ENCODE data around the gene GRIK1.

Gene GRIK1

DNA sequence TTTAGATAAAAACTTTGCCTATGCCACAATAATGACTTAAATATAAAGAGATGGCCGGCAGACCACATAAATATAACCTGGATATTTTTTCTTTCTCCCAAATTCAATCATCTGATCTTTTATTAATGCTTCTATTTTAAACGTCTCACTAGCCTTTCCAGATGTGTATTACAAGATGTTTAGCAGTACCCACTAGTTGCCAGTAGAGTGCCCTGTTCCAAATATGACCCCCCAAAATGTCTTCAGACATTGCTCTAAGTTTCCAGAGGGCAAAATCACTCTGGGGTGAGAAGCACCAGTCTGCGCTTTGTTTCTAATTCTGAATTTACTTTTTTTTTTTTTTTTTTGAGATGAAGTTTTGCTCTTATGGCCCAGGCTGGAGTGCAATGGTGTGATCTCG lies 268.1 kb downstream of the GRIK1 start:
- no peak for DNase-seq (ENCODE audit: low read depth)

- DNase-seq (ENCODE audit: low read depth), result no peak
Measured at GRCh38 chr21:29670228-29670627, 269.6 kb downstream of the GRIK1 start.

GRCh38 chr21:29669416-29669815 lies 270.4 kb downstream of the GRIK1 start:
- DNase-seq (ENCODE audit: low read depth), result no peak

- DNase-seq (ENCODE audit: low read depth), result no peak
Measured at GRCh38 chr21:29667651-29668050, 272.1 kb downstream of the GRIK1 start.

DNA sequence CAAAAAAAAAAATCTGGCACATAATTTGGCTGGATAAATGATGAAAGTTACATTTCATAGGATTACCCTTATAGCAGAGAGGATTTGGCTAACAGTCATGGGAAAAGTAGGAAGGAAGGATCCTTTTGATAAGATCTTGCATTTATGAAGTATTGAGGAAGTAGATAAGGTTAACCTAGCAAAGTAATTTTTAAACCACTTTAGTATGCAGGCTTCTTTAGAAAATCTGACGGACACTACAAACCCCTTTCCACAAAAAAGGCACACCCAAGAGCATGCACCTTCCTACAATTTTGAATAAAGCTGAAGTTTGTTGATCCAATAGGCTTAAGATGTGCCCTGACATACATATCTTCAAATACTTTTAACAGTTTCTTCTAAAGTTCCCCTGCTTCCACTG lies 275.2 kb downstream of the GRIK1 start:
- no peak for DNase-seq (ENCODE audit: low read depth)

GRCh38 chr21:29661672-29662442 lies 277.9 kb downstream of the GRIK1 start:
- no peak for DNase-seq (ENCODE audit: low read depth)

- no peak for DNase-seq (ENCODE audit: low read depth)
Measured at GRCh38 chr21:29660047-29660720, 279.6 kb downstream of the GRIK1 start.

- DNase-seq (ENCODE audit: low read depth), result no peak
Measured at GRCh38 chr21:29658934-29659203, 280.9 kb downstream of the GRIK1 start.

GRCh38 chr21:29658177-29658933 lies 281.4 kb downstream of the GRIK1 start:
- no peak for DNase-seq (ENCODE audit: low read depth)

DNA sequence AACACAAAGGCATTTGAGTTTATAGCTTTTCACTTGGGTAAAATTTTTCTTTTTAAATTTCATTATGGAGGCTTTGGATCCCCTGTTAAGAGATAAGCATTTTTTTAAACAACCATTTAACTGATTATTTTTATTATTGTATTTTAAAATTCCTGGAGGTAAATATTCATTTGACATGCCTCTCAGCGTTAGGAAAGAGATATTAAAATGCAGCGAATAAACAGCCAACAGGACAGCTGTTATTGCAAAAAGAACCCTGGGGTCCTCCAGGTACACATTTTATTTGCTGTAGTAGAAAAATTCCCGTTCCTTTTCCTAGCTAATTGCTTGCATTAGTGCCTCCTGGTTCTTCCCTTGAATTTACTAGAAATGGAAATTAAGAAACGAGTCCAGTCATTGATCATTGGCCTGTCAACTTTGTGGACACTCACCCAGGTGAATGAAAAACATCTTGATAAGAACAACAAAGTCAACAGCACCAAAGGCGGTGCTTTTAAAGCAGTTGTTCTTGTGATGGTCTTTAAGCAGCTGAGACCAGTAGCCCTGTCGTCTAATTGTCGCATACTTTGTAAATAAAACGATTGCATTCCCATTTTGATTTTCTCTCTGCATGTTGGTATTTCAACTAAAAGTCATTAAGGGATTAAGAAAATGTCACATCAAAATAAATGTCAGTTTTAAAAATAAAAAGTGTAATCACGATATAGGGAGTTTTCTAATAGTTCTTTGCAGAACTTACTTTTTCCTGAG lies 282.4 kb downstream of the GRIK1 start:
- DNase-seq (ENCODE audit: low read depth), result no peak

DNA sequence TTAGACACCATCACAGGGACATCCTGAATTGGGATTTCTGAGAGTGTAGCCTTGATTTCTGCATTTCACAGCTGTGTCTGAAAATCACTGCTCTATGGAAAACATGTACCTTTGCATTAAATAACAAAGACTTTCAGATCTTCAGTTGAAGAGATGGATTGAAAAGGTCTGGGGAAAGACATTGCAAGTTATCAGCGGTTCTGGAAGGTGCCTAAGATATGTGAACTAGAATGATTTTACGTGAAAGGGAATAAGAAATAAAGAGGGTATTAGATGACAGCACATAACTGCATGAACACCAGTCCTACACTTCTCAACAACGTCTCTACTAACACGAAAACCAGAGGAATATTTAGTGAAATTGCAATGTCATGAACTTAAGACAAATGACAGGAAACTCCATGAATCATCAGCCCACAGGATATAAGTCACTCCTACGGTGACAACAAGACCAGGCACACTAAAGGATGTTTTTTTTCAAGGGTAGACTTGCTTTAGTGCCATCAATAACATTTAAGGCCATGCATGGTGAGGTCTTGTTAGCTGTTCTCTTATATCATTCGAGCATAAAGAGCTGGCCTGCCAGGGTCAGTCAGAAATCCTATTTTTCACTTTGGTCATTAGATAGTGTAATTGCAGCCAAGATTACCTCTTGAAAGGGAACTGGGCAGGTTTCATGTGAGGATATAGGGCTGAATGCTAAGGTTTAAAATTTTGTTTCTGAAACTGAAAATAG lies 283.1 kb downstream of the GRIK1 start:
- no peak for DNase-seq (ENCODE audit: low read depth)

DNA sequence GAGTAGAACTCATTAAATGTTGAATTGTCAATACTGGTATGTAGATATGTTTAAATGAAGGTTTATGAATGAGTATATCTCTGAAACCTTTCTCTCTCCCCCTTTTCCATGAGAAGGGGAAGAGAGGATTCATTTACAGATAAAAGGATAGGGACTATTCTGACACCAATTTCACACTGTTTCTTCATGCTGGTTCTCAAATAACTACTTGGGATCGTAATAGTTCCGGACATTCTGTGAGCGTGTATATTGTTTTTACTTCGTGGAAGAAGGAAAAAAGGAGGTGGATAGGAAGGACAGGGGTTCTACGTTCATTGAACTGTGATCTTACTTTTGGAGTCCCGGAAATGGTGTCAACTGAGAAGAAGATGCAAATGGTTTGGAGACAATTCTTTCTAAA lies 284.2 kb downstream of the GRIK1 start:
- DNase-seq (ENCODE audit: low read depth), result no peak

DNA sequence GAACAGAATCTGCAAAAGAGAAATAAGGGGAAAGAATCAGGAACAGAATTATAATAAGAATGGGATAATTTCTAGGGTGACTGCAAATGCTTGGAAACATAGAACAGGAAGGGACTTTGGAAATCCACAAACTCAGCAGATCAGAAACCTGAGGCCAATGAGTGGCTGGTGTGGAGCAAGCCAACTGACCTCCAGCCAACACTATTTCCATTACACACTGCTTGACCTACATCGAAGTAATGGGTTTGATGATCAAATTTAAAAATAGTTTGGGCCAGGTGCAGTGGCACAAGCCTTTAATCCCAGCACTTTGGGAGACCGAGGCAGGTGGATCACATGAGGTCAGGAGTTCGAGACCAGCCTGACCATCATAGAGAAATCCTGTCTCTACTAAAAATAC lies 284.9 kb downstream of the GRIK1 start:
- DNase-seq (ENCODE audit: low read depth), result no peak

GRCh38 chr21:29654203-29654602 lies 285.6 kb downstream of the GRIK1 start:
- no peak for DNase-seq (ENCODE audit: low read depth)

DNA sequence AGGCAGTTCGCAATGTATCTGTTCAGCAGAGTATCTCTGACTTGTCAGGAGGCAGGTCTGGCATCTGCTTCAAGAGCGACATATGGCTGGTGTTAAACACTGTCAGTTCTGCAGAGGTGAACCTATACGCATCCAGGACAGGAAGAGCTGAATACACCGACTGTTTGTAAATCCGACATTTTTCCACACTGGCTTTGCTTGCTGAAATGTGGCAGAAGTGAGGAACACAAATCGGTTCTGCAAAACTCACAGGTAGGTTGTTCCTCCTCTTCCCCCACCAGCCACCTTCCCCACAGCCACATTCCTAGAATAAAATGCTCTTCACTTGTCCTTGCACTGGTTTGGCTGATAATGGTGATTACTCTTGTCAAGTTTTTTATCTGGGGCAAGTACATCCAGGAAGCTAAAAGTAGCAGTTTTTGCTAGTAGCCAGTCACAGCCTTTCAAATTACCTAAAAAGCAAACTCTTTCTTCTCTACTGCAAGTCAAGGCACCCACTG lies 289.2 kb downstream of the GRIK1 start:
- no peak for DNase-seq (ENCODE audit: low read depth)

- no peak for DNase-seq (ENCODE audit: low read depth)
Measured at GRCh38 chr21:29649406-29649814, 290.4 kb downstream of the GRIK1 start.

GRCh38 chr21:29648710-29649240 lies 291.0 kb downstream of the GRIK1 start:
- no peak for DNase-seq (ENCODE audit: low read depth)

- no peak for DNase-seq (ENCODE audit: low read depth)
Measured at GRCh38 chr21:29647353-29647781, 292.4 kb downstream of the GRIK1 start.

- no peak for DNase-seq (ENCODE audit: low read depth)
Measured at GRCh38 chr21:29645666-29646553, 293.9 kb downstream of the GRIK1 start.

DNA sequence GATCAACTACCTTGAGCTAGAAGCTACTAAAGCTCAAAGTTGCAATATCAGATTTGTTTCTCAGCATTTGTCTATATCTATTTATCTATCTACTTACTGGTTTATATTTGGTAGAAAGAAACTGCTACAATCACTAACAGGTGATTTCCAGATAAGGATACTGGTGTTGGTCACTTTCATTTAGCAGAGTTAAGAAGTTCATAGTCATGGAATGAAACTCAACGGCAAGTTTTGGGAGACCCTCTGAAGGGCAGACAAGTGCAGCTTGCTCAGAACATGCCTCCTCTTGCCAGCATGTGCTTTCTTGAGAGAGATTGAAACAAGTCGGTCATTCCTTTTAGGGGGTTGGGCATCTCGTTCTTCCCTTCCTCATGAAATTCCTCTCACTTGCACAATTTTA lies 296.5 kb downstream of the GRIK1 start:
- no peak for DNase-seq (ENCODE audit: low read depth)

All from activated T-cell treated with anti-CD3 and anti-CD28 coated beads for 48 hours (primary cell).